CD4-positive, CD25-positive, alpha-beta regulatory T cell (primary cell): ENCODE measurements around the gene PDE6B. TPM values are rescaled to one million over a fixed set of nuclear protein-coding genes. Genes with fewer than 3 reads are reported as not detected.
"Not testable (repeated sequence)": the region's sequence is repeated elsewhere in the genome, so short reads cannot be mapped to it uniquely, and the experiment has no call there.

Experiments used
- ATAC-seq, 2 donors: fragments of 150-1000 bp; cut with Tn5 transposase; one replicate each; pipeline ENCODE4 v1.10.0; 2021; ENCODE audit warnings: low read depth in 2 of 2, moderate number of reproducible peaks in 2 of 2, moderate library complexity in 1 of 2
- DNase-seq, 3 donors: peaks; one replicate each; pipeline versions ENCODE4 v3.0.0 to v3.0.0-alpha.2; 2012 to 2022; ENCODE audit warnings: mixed read lengths in 1 of 3
- H3K27ac ChIP-seq: one replicate; pipeline ENCODE4 v1.7.0; 2013; ENCODE audit warnings: mild to moderate bottlenecking, low read length; ENCODE audit not compliant: insufficient read depth, poor library complexity, severe bottlenecking
- H3K27me3 ChIP-seq: one replicate; pipeline ENCODE4 v1.7.0; 2013; ENCODE audit warnings: low read length; ENCODE audit not compliant: control insufficient read depth, insufficient read depth
- H3K36me3 ChIP-seq: one replicate; pipeline ENCODE4 v1.7.0; 2013; ENCODE audit warnings: mild to moderate bottlenecking, low read length, moderate library complexity; ENCODE audit not compliant: control insufficient read depth, insufficient read depth
- H3K4me1 ChIP-seq: 2 replicates; pipeline ENCODE4 v1.7.0; 2013; ENCODE audit warnings: mild to moderate bottlenecking, low read length; ENCODE audit not compliant: insufficient read depth, control insufficient read depth, poor library complexity, severe bottlenecking
- H3K4me3 ChIP-seq: one replicate; pipeline ENCODE4 v1.7.0; 2013; ENCODE audit warnings: low read depth, mild to moderate bottlenecking, low read length, moderate library complexity
- H3K9me3 ChIP-seq, 2 experiments: 1 replicate in 1 of 2; 2 replicates in 1 of 2; pipeline ENCODE4 v1.7.0; 2013; ENCODE audit warnings: low read length in 2 of 2, mild to moderate bottlenecking in 1 of 2, moderate library complexity in 1 of 2; ENCODE audit not compliant: control insufficient read depth in 2 of 2
- H3K27ac Mint-ChIP-seq, 3 donors: one replicate each; pipeline ENCODE4 v1.8.0; 2020 to 2022; ENCODE audit warnings: mild to moderate bottlenecking in 3 of 3, mixed read lengths in 3 of 3, moderate library complexity in 2 of 3
- H3K27me3 Mint-ChIP-seq: one replicate; pipeline ENCODE4 v1.8.0; 2022; ENCODE audit warnings: mild to moderate bottlenecking, mixed read lengths
- H3K36me3 Mint-ChIP-seq: one replicate; pipeline ENCODE4 v1.8.0; 2020; ENCODE audit warnings: mixed read lengths
- H3K4me1 Mint-ChIP-seq, 4 donors: one replicate each; pipeline ENCODE4 v1.8.0; 2020 to 2022; ENCODE audit warnings: mixed read lengths in 4 of 4, mild to moderate bottlenecking in 1 of 4
- H3K4me3 Mint-ChIP-seq, 4 donors: one replicate each; pipeline ENCODE4 v1.8.0; 2020 to 2022; ENCODE audit warnings: mild to moderate bottlenecking in 4 of 4, mixed read lengths in 4 of 4, moderate library complexity in 3 of 4
- H3K9me3 Mint-ChIP-seq, 7 donors: one replicate each; pipeline ENCODE4 v1.8.0; 2020 to 2022; ENCODE audit warnings: mixed read lengths in 7 of 7, mild to moderate bottlenecking in 3 of 7, moderate library complexity in 2 of 7
- polyA plus RNA-seq, 4 donors: library from polyadenylated mRNA; unstranded; fragments of 300-500 nt; fragmentation: Illumina TruSeq; gene quantifications; one replicate each; pipeline ENCODE4 v1.2.3, GENCODE V29; 2021
- total RNA-seq: library from RNA; stranded (reverse); gene quantifications from one replicate; pipeline ENCODE4 v1.2.3, GENCODE V29; 2022

PDE6B gene
- total and polyA plus RNA-seq, 5 donors from 2014 or later: 12.3 to 19.8 (median 13.8) TPM

DNA sequence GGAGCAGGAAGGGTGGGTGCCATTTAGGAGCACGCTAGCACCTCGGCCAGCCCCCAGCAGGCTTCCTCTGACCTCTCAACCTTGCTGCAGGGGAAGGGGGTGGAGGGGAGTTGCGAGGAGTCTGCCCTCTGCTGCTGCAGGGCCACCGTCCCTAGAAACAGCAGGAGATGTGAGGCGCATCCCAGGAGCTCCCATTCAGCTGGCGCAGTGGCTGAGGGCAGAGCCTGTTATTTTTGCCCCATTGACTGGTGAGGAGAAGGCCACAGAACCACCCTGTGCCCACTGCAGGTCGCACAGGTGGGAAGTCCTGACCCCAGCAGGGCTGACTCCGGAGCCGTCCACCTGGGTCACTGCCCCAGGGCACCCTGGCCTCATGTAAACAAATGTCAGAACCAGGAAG lies 8.0 kb downstream of the PDE6B start:
- H3K9me3 ChIP-seq: peaks cover 0 to 13% of the 10 kb centered on the region in 2 experiments
- H3K27me3 ChIP-seq: no peaks in the 10 kb centered on the region
- H3K4me1 ChIP-seq: no peaks in the 10 kb centered on the region
- H3K4me3 ChIP-seq: no peak overlapping the region
- Mint-ChIP-seq H3K27me3 (no peaks in the 10 kb centered on the region), H3K36me3 (no peaks in the 10 kb centered on the region), H3K9me3 (peaks cover 0 to 6% (median 4%) of the 10 kb centered on the region in 7 donors), H3K27ac (no peak overlapping the region), H3K4me1 (no peaks in the 10 kb centered on the region), H3K4me3 (no peak overlapping the region)
- no peak for DNase-seq
- H3K27ac ChIP-seq: no peak overlapping the region
- no peak for ATAC-seq
- no peaks in the 10 kb centered on the region for H3K36me3 ChIP-seq

DNA sequence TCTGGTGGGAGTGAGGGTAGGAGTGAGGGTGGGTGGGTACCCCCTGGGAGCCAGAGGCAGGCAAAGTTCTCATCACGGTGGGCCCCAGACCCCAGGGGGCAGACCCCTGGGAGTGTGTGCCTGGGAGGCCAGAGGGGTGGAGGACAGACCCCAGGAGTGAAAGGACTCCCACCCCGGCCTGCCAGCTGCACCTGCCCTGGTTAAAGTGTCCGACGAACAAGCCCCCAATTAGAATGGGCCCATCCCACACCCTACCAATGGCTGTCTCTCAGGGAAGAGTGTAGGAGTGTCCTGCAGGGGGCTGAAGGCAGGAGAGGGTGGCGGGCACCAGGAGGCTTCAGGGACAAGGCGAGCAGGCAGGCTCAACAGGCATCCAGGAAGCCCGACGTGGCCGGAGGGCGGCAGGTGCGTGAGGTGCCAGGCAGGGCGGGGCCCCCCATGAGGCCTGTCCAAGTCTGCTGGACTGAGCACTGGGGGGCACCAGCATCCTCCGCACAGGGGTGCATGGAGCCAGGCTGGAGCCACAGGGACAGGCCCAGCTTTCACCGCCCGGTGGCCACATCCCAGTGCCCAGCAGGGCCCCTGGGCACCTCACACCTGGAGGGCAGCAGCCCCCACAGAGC lies 8.7 kb downstream of the PDE6B start:
- Histone ChIP-seq H3K36me3 (no peaks in the 10 kb centered on the region), H3K4me3 (no peak overlapping the region), H3K4me1 (no peaks in the 10 kb centered on the region), H3K27me3 (no peaks in the 10 kb centered on the region), H3K9me3 (peaks cover 0 to 13% of the 10 kb centered on the region in 2 experiments), H3K27ac (no peak overlapping the region)
- H3K36me3 Mint-ChIP-seq: no peaks in the 10 kb centered on the region
- no peak for DNase-seq
- H3K4me3 Mint-ChIP-seq: no peak overlapping the region
- no peak overlapping the region for H3K27ac Mint-ChIP-seq
- H3K4me1 Mint-ChIP-seq: no peaks in the 10 kb centered on the region
- no peaks in the 10 kb centered on the region for H3K27me3 Mint-ChIP-seq
- peaks cover 0 to 6% (median 4%) of the 10 kb centered on the region in 7 donors for H3K9me3 Mint-ChIP-seq
- ATAC-seq: no peak

DNA sequence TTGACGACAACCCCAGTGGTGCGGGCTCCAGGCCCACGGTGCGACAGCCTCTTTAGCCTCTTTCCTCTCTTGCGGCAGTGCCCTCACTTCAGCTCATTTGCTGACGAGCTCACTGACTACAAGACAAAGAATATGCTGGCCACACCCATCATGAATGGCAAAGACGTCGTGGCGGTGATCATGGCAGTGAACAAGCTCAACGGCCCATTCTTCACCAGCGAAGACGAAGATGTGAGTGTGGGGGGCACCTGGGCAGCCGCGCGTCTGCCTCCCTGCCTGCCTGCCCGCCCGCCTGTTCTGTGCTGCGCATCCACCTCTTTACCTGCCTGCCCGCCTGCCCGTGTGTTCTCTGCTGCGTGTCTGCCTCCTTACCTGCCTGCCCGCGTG lies 9.2 kb downstream of the PDE6B start:
- H3K27ac Mint-ChIP-seq: no peak overlapping the region
- no peaks in the 10 kb centered on the region for H3K36me3 Mint-ChIP-seq
- Histone ChIP-seq H3K36me3 (no peaks in the 10 kb centered on the region), H3K9me3 (peaks cover 0 to 13% of the 10 kb centered on the region in 2 experiments), H3K27ac (no peak overlapping the region), H3K27me3 (no peaks in the 10 kb centered on the region), H3K4me1 (no peaks in the 10 kb centered on the region), H3K4me3 (no peak overlapping the region)
- no peaks in the 10 kb centered on the region for H3K4me1 Mint-ChIP-seq
- ATAC-seq: no peak
- peaks cover 0 to 6% (median 4%) of the 10 kb centered on the region in 7 donors for H3K9me3 Mint-ChIP-seq
- H3K4me3 Mint-ChIP-seq: no peak overlapping the region
- DNase-seq: no peak
- H3K27me3 Mint-ChIP-seq: no peaks in the 10 kb centered on the region

GRCh38 chr4:635066-635835 lies 9.9 kb downstream of the PDE6B start:
- not testable (repeated sequence) for H3K27ac Mint-ChIP-seq, DNase-seq, H3K4me1 ChIP-seq, H3K36me3 Mint-ChIP-seq, H3K27ac ChIP-seq, H3K4me3 Mint-ChIP-seq, H3K27me3 ChIP-seq, H3K36me3 ChIP-seq, H3K27me3 Mint-ChIP-seq, H3K9me3 Mint-ChIP-seq, ATAC-seq, H3K4me3 ChIP-seq, H3K4me1 Mint-ChIP-seq
- H3K9me3 ChIP-seq: peaks cover 0 to 13% of the 10 kb centered on the region in 2 experiments

DNA sequence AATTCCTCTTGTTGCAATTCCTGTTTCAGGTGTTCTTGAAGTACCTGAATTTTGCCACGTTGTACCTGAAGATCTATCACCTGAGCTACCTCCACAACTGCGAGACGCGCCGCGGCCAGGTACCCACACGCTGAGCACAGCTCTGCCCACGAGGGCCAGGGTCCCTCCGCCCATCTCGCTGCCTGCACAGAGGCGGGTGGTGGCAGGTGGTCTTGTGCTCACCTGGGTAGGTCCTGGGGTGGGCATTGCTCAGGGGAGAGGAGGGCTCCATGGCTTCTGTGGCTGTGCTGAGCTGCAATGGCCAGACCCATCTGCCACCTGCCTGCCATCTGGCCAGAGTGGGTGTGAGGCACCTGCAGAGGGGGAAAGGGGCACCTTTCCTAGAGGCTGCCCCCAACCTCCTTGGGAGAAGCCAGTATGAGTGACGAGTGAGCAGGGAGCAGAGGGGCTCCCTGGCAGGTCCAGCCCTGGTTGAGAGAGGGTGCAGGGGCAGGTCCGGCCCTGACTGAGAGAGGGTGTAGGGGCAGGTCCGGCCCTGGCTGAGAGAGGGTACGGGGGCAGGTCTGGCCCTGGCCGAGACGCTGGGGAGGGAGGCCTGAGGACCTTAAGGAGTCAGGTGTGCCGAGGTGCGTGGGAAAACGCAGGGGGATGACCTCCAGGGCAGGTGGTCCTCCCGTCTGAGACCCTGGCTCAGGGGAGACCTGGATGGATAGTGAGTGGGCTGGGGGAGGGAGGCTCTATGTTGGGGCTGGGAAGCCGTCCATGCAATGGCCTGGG lies 10.7 kb downstream of the PDE6B start:
- no peaks in the 10 kb centered on the region for H3K27me3 Mint-ChIP-seq
- H3K4me3 ChIP-seq: no peak overlapping the region
- H3K4me3 Mint-ChIP-seq: no peak overlapping the region
- H3K36me3 Mint-ChIP-seq: no peaks in the 10 kb centered on the region
- peaks cover 0 to 13% of the 10 kb centered on the region in 2 experiments for H3K9me3 ChIP-seq
- no peaks in the 10 kb centered on the region for H3K4me1 ChIP-seq
- ATAC-seq (no peak), DNase-seq (no peak)
- H3K27me3 ChIP-seq: no peaks in the 10 kb centered on the region
- no peak overlapping the region for H3K27ac ChIP-seq
- H3K36me3 ChIP-seq: no peaks in the 10 kb centered on the region
- H3K27ac Mint-ChIP-seq: no peak overlapping the region
- no peaks in the 10 kb centered on the region for H3K4me1 Mint-ChIP-seq
- peaks cover 0 to 7% (median 3%) of the 10 kb centered on the region in 7 donors for H3K9me3 Mint-ChIP-seq

DNA sequence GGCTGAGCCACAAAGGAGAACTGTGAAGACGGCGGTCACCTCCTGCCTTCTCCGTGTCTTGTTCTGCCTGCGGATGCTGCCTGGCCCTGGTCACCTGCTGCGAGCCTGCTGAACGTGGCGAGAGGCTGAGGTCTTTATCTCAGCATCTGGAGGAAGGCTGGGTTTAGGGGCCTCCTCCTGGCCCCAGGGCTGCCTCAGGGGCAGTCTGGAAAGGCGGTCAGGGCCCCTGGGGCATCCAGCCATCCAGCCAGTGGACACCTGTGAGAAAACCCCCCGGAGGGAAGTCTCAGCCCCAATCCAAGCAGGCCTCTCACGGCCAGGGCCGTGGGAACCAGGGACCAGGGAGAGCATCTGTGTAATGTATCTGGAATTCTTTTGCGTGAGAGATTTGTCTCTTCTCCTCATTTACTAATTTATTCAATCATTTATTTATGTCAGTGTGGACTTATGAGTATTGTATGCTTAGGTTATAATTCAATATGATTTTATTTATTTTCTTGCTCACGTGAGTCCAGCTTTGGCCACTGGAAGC lies 11.3 kb downstream of the PDE6B start:
- DNase-seq: no peak
- no peaks in the 10 kb centered on the region for H3K4me1 Mint-ChIP-seq
- H3K27ac Mint-ChIP-seq: no peak overlapping the region
- no peaks in the 10 kb centered on the region for H3K36me3 Mint-ChIP-seq
- Histone ChIP-seq H3K36me3 (no peaks in the 10 kb centered on the region), H3K27ac (no peak overlapping the region), H3K27me3 (no peaks in the 10 kb centered on the region), H3K9me3 (peaks cover 0 to 17% of the 10 kb centered on the region in 2 experiments), H3K4me1 (no peaks in the 10 kb centered on the region), H3K4me3 (no peak overlapping the region)
- ATAC-seq: no peak
- no peak overlapping the region for H3K4me3 Mint-ChIP-seq
- H3K27me3 Mint-ChIP-seq: no peaks in the 10 kb centered on the region
- peaks cover 0 to 7% (median 3%) of the 10 kb centered on the region in 7 donors for H3K9me3 Mint-ChIP-seq

GRCh38 chr4:637536-638280 lies 12.3 kb downstream of the PDE6B start:
- Mint-ChIP-seq H3K9me3 (peaks cover 0 to 5% (median 2%) of the 10 kb centered on the region in 7 donors), H3K4me1 (no peaks in the 10 kb centered on the region), H3K4me3 (no peak overlapping the region), H3K36me3 (no peaks in the 10 kb centered on the region), H3K27ac (peak overlapping the region in 1 of 3 donors; percentile 91), H3K27me3 (no peaks in the 10 kb centered on the region)
- DNase-seq (no peak), ATAC-seq (no peak)
- peaks cover 0 to 11% of the 10 kb centered on the region in 2 experiments for H3K9me3 ChIP-seq
- H3K4me3 ChIP-seq: no peak overlapping the region
- no peaks in the 10 kb centered on the region for H3K4me1 ChIP-seq
- no peaks in the 10 kb centered on the region for H3K27me3 ChIP-seq
- no peak overlapping the region for H3K27ac ChIP-seq
- no peaks in the 10 kb centered on the region for H3K36me3 ChIP-seq
